H1 (cell line): ENCODE measurements around the gene ERICH3.

ENCODE experiments used
- CHD1 ChIP-seq: IDR thresholded peaks from 2 replicates; pipeline ENCODE4 v1.6.1; 2012; ENCODE audit warnings: low read depth, low read length, improper control_type of control experiment
- CTCF ChIP-seq, 3 experiments: IDR thresholded peaks; 1 replicate in 2 of 3; 2 replicates in 1 of 3; pipeline versions ENCODE4 v1.5.1 to v1.6.1; 2011; ENCODE audit warnings: low read length in 3 of 3, mild to moderate bottlenecking in 3 of 3, inconsistent platforms in 2 of 3, low read depth in 1 of 3, moderate library complexity in 1 of 3; ENCODE audit not compliant: insufficient read depth in 1 of 3; ENCODE audit errors: control extremely low read depth in 1 of 3
- JUN ChIP-seq: IDR thresholded peaks from 2 replicates; pipeline ENCODE4 v1.6.1; 2011; ENCODE audit warnings: low read depth, mild to moderate bottlenecking, improper control_type of control experiment, low read length
- POLR2A ChIP-seq, 2 experiments: IDR thresholded peaks; 1 replicate in 1 of 2; 2 replicates in 1 of 2; pipeline ENCODE4 v1.6.1; 2011; ENCODE audit warnings: low read depth in 2 of 2, low read length in 2 of 2, mild to moderate bottlenecking in 2 of 2; ENCODE audit errors: control extremely low read depth in 1 of 2
- TBP ChIP-seq: IDR thresholded peaks from 2 replicates; pipeline ENCODE4 v1.6.1; 2011; ENCODE audit warnings: low read depth, low read length, improper control_type of control experiment

GRCh38 chr1:74637296-74637695 is 36.3 kb downstream of the ERICH3 start:
- TF ChIP-seq CTCF (IDR thresholded peaks at IDR 0.05; ENCODE audit: control extremely low read depth in 1 of 3, insufficient read depth in 1 of 3, low read depth in 1 of 3, low read length in 3 of 3) (no peak), TBP (no peak), POLR2A (IDR thresholded peaks at IDR 0.05; ENCODE audit: control extremely low read depth in 1 of 2, low read depth in 2 of 2, low read length in 2 of 2) (no peak), JUN (no peak), CHD1 (no peak)
